BLaER1 treated with 17β-estradiol and CSF1 and Interleukin-3, amounts not matched to agents 10 nM and 100 nM (cell line): ENCODE data around the gene TBX4.

Experiments
- H3K27ac ChIP-seq, 11 experiments: shearing (Covaris generic); formaldehyde crosslinking; 2 replicates each; pipeline ENCODE4 v1.8.1; 2022
- H3K27me3 ChIP-seq, 11 experiments: shearing (Covaris generic); formaldehyde crosslinking; 2 replicates each; pipeline ENCODE4 v1.8.1; 2022
- H3K36me3 ChIP-seq, 11 experiments: shearing (Covaris generic); formaldehyde crosslinking; 2 replicates each; pipeline ENCODE4 v1.8.1; 2022
- H3K4me1 ChIP-seq, 10 experiments: shearing (Covaris generic); formaldehyde crosslinking; 2 replicates each; pipeline ENCODE4 v1.8.1; 2022
- H3K4me2 ChIP-seq, 11 experiments: shearing (Covaris generic); formaldehyde crosslinking; 2 replicates each; pipeline ENCODE4 v1.8.1; 2022
- H3K4me3 ChIP-seq, 10 experiments: shearing (Covaris generic); formaldehyde crosslinking; 2 replicates each; pipeline ENCODE4 v1.8.1; 2022
- H3K9ac ChIP-seq, 11 experiments: shearing (Covaris generic); formaldehyde crosslinking; 2 replicates each; pipeline ENCODE4 v1.8.1; 2022
- H3K9me3 ChIP-seq, 11 experiments: shearing (Covaris generic); formaldehyde crosslinking; replicated peaks in 1 of 11; 2 replicates each; pipeline ENCODE4 v1.8.1; 2022
- H4K20me1 ChIP-seq, 11 experiments: shearing (Covaris generic); formaldehyde crosslinking; 2 replicates each; pipeline ENCODE4 v1.8.1; 2022
- Cebpa-rat ChIP-seq, 11 experiments: shearing (Covaris generic); IDR thresholded peaks; 2 replicates each; pipeline ENCODE4 v1.8.1; 2022

Gene TBX4

GRCh38 chr17:61416540-61417363, 35.5 kb upstream of the TBX4 start:
- H4K20me1 ChIP-seq = peaks cover 0 to 16% (median 0%) of the 10 kb centered on the region in 11 experiments; a peak in 3 of 22 replicates
- no peak overlapping the region for H3K9ac ChIP-seq
- no peak for TF ChIP-seq Cebpa-rat (IDR thresholded peaks at IDR 0.05)
- H3K36me3 ChIP-seq = no peaks in the 10 kb centered on the region
- H3K9me3 ChIP-seq = 0 out of 22 replicates have a peak, but pooled peaks cover 0 to 5% (median 0%) of the 10 kb centered on the region in 11 experiments
- peak overlapping the region; percentile 3 to 71 (median 42); a peak in 20 of 22 replicates for H3K4me2 ChIP-seq
- peaks cover 0 to 33% (median 22%) of the 10 kb centered on the region in 10 experiments; a peak in 19 of 20 replicates for H3K4me1 ChIP-seq
- no peak overlapping the region for H3K27ac ChIP-seq
- H3K27me3 ChIP-seq = peaks cover 15 to 35% (median 23%) of the 10 kb centered on the region in 11 experiments
- H3K4me3 ChIP-seq = no peak overlapping the region

GRCh38 chr17:61418449-61418848, 33.8 kb upstream of the TBX4 start:
- Histone ChIP-seq H3K9me3 (0 out of 22 replicates have a peak, but pooled peaks cover 0 to 5% (median 0%) of the 10 kb centered on the region in 11 experiments), H3K36me3 (no peaks in the 10 kb centered on the region), H3K4me1 (peaks cover 0 to 19% (median 13%) of the 10 kb centered on the region in 10 experiments; a peak in 16 of 20 replicates), H3K4me2 (no peak overlapping the region), H3K27ac (no peak overlapping the region), H3K9ac (no peak overlapping the region), H4K20me1 (peaks cover 0 to 16% (median 0%) of the 10 kb centered on the region in 11 experiments; a peak in 3 of 22 replicates), H3K27me3 (peaks cover 2 to 18% (median 6%) of the 10 kb centered on the region in 11 experiments), H3K4me3 (no peak overlapping the region)
- peak in 1 of 11 experiments; percentile 47; a peak in 1 of 22 replicates for TF ChIP-seq Cebpa-rat (IDR thresholded peaks at IDR 0.05)

GRCh38 chr17:61419496-61420046, 32.7 kb upstream of the TBX4 start:
- H3K9me3 ChIP-seq = no peaks in the 10 kb centered on the region
- TF ChIP-seq Cebpa-rat (IDR thresholded peaks at IDR 0.05) = no peak
- H3K27ac ChIP-seq = no peak overlapping the region
- no peaks in the 10 kb centered on the region for H3K36me3 ChIP-seq
- H3K4me2 ChIP-seq = no peak overlapping the region
- H3K9ac ChIP-seq = no peak overlapping the region
- peaks cover 0 to 8% (median 0%) of the 10 kb centered on the region in 11 experiments; a peak in 4 of 22 replicates for H3K27me3 ChIP-seq
- peaks cover 0 to 19% (median 13%) of the 10 kb centered on the region in 10 experiments; a peak in 16 of 20 replicates for H3K4me1 ChIP-seq
- H4K20me1 ChIP-seq = peaks cover 0 to 16% (median 0%) of the 10 kb centered on the region in 11 experiments; a peak in 3 of 22 replicates
- H3K4me3 ChIP-seq = no peak overlapping the region

GRCh38 chr17:61420052-61420451, 32.2 kb upstream of the TBX4 start:
- Histone ChIP-seq H3K4me2 (no peak overlapping the region), H3K4me1 (peaks cover 0 to 19% (median 13%) of the 10 kb centered on the region in 10 experiments; a peak in 16 of 20 replicates), H3K9me3 (no peaks in the 10 kb centered on the region), H3K36me3 (no peaks in the 10 kb centered on the region), H3K27ac (no peak overlapping the region), H3K27me3 (peaks cover 0 to 3% (median 0%) of the 10 kb centered on the region in 11 experiments; a peak in 1 of 22 replicates), H4K20me1 (peaks cover 0 to 16% (median 0%) of the 10 kb centered on the region in 11 experiments; a peak in 3 of 22 replicates), H3K4me3 (no peak overlapping the region), H3K9ac (no peak overlapping the region)
- no peak for TF ChIP-seq Cebpa-rat (IDR thresholded peaks at IDR 0.05)

GRCh38 chr17:61420745-61421398, 31.4 kb upstream of the TBX4 start:
- H3K9ac ChIP-seq = no peak overlapping the region
- H4K20me1 ChIP-seq = peaks cover 0 to 9% (median 0%) of the 10 kb centered on the region in 11 experiments; a peak in 3 of 22 replicates
- peaks cover 0 to 14% (median 10%) of the 10 kb centered on the region in 10 experiments; a peak in 16 of 20 replicates for H3K4me1 ChIP-seq
- TF ChIP-seq Cebpa-rat (IDR thresholded peaks at IDR 0.05) = no peak
- H3K9me3 ChIP-seq = no peaks in the 10 kb centered on the region
- no peak overlapping the region for H3K4me2 ChIP-seq
- no peak overlapping the region for H3K27ac ChIP-seq
- H3K36me3 ChIP-seq = no peaks in the 10 kb centered on the region
- H3K27me3 ChIP-seq = no peaks in the 10 kb centered on the region
- no peak overlapping the region for H3K4me3 ChIP-seq

- H3K4me3 ChIP-seq = no peak overlapping the region
- H3K27ac ChIP-seq = no peak overlapping the region
- H3K4me1 ChIP-seq = peaks cover 0 to 8% (median 4%) of the 10 kb centered on the region in 10 experiments; a peak in 16 of 20 replicates
- no peaks in the 10 kb centered on the region for H3K9me3 ChIP-seq
- no peak overlapping the region for H3K9ac ChIP-seq
- no peaks in the 10 kb centered on the region for H3K27me3 ChIP-seq
- H3K36me3 ChIP-seq = no peaks in the 10 kb centered on the region
- no peak overlapping the region for H3K4me2 ChIP-seq
- peaks cover 0 to 4% (median 0%) of the 10 kb centered on the region in 11 experiments; a peak in 3 of 22 replicates for H4K20me1 ChIP-seq
- no peak for TF ChIP-seq Cebpa-rat (IDR thresholded peaks at IDR 0.05)
Measured at GRCh38 chr17:61421460-61421859, 30.8 kb upstream of the TBX4 start.

- H3K4me2 ChIP-seq = no peak overlapping the region
- TF ChIP-seq Cebpa-rat (IDR thresholded peaks at IDR 0.05) = no peak
- H3K27ac ChIP-seq = no peak overlapping the region
- H3K4me1 ChIP-seq = peaks cover 0 to under 1% (median 0%) of the 10 kb centered on the region in 10 experiments; a peak in 1 of 20 replicates
- no peaks in the 10 kb centered on the region for H3K27me3 ChIP-seq
- H3K9ac ChIP-seq = no peak overlapping the region
- no peaks in the 10 kb centered on the region for H3K36me3 ChIP-seq
- no peak overlapping the region for H3K4me3 ChIP-seq
- H4K20me1 ChIP-seq = no peaks in the 10 kb centered on the region; a peak in 1 of 22 replicates
- H3K9me3 ChIP-seq = no peaks in the 10 kb centered on the region
Measured at GRCh38 chr17:61422116-61422799, 30.0 kb upstream of the TBX4 start.

- Histone ChIP-seq H3K27ac (no peak overlapping the region), H3K4me2 (no peak overlapping the region), H3K4me3 (no peak overlapping the region), H4K20me1 (no peaks in the 10 kb centered on the region; a peak in 1 of 22 replicates), H3K4me1 (no peaks in the 10 kb centered on the region; a peak in 1 of 20 replicates), H3K27me3 (no peaks in the 10 kb centered on the region), H3K9ac (no peak overlapping the region), H3K9me3 (peaks cover 0 to 6% (median 0%) of the 10 kb centered on the region in 11 experiments; a peak in 1 of 22 replicates), H3K36me3 (no peaks in the 10 kb centered on the region)
- TF ChIP-seq Cebpa-rat (IDR thresholded peaks at IDR 0.05) = no peak
Measured at GRCh38 chr17:61422869-61423268, 29.4 kb upstream of the TBX4 start.
